ENCODE data around the gene VSIG1. TPM values are rescaled to one million over a fixed set of nuclear protein-coding genes. Genes with fewer than 3 reads are reported as not detected.

The VSIG1 gene
- polyA plus RNA-seq, 1 donor from 2014 or later, result not detected

- Histone ChIP-seq H3K27ac (ENCODE audit: low read length) (no peak overlapping the region), H4K20me1 (ENCODE audit: insufficient read depth) (no peaks in the 10 kb centered on the region), H3K36me3 (ENCODE audit: insufficient read depth, low read length) (no peaks in the 10 kb centered on the region), H3K9ac (ENCODE audit: low read length) (no peak overlapping the region), H3K4me3 (ENCODE audit: low read length) (no peak overlapping the region), H3F3A (ENCODE audit: insufficient read depth, low read length, poor library complexity, severe bottlenecking) (no peaks in the 10 kb centered on the region), H3K79me2 (replicated peaks; ENCODE audit: insufficient read depth, low read length) (no peaks in the 10 kb centered on the region), H3K4me2 (ENCODE audit: low read length) (no peak overlapping the region), H2AFZ (ENCODE audit: low read depth, low read length) (no peak overlapping the region), H3K9me2 (ENCODE audit: insufficient read depth, low read length) (no peaks in the 10 kb centered on the region), H3K27me3 (ENCODE audit: insufficient read depth, low read depth, low read length) (no peaks in the 10 kb centered on the region), H3K9me3 (ENCODE audit: low read length) (no peaks in the 10 kb centered on the region)
- TF ChIP-seq, protein P1, sequence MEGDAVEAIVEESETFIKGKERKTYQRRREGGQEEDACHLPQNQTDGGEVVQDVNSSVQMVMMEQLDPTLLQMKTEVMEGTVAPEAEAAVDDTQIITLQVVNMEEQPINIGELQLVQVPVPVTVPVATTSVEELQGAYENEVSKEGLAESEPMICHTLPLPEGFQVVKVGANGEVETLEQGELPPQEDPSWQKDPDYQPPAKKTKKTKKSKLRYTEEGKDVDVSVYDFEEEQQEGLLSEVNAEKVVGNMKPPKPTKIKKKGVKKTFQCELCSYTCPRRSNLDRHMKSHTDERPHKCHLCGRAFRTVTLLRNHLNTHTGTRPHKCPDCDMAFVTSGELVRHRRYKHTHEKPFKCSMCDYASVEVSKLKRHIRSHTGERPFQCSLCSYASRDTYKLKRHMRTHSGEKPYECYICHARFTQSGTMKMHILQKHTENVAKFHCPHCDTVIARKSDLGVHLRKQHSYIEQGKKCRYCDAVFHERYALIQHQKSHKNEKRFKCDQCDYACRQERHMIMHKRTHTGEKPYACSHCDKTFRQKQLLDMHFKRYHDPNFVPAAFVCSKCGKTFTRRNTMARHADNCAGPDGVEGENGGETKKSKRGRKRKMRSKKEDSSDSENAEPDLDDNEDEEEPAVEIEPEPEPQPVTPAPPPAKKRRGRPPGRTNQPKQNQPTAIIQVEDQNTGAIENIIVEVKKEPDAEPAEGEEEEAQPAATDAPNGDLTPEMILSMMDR (IDR thresholded peaks at IDR 0.05; ENCODE audit: poor library complexity, severe bottlenecking), result no peak
- no peak for TF ChIP-seq SMC3 (conservative IDR thresholded peaks at IDR 0.05; ENCODE audit: poor library complexity)
- no peak for TF ChIP-seq RAD21 (conservative IDR thresholded peaks at IDR 0.05)
- no peak for TF ChIP-seq MXI1 (conservative IDR thresholded peaks at IDR 0.05; ENCODE audit: poor library complexity, severe bottlenecking)
- no peak for TF ChIP-seq POLR2AphosphoS5 (IDR thresholded peaks at IDR 0.05)
- TF ChIP-seq EZH2 (IDR thresholded peaks at IDR 0.05; ENCODE audit: borderline replicate concordance, insufficient read depth, low read length, poor library complexity, severe bottlenecking), result no peak
- TF ChIP-seq EP300 (conservative IDR thresholded peaks at IDR 0.05; ENCODE audit: poor library complexity, severe bottlenecking), result no peak
- TF ChIP-seq TAF1 (IDR thresholded peaks at IDR 0.05; ENCODE audit: low read depth), result no peak
- TF ChIP-seq REST (IDR thresholded peaks at IDR 0.05; ENCODE audit: borderline replicate concordance), result no peak
Observed at GRCh38 chrX:108032944-108033343, 11.9 kb upstream of the VSIG1 start.

GRCh38 chrX:108033890-108034289 lies 11.0 kb upstream of the VSIG1 start:
- Histone ChIP-seq H3K4me2 (ENCODE audit: low read length) (no peak overlapping the region), H3K9me2 (ENCODE audit: insufficient read depth, low read length) (no peaks in the 10 kb centered on the region), H2AFZ (ENCODE audit: low read depth, low read length) (no peak overlapping the region), H3F3A (ENCODE audit: insufficient read depth, low read length, poor library complexity, severe bottlenecking) (no peaks in the 10 kb centered on the region), H3K4me3 (ENCODE audit: low read length) (no peak overlapping the region), H3K36me3 (ENCODE audit: insufficient read depth, low read length) (no peaks in the 10 kb centered on the region), H3K9me3 (ENCODE audit: low read length) (no peaks in the 10 kb centered on the region), H4K20me1 (ENCODE audit: insufficient read depth) (no peaks in the 10 kb centered on the region), H3K9ac (ENCODE audit: low read length) (no peak overlapping the region), H3K27ac (ENCODE audit: low read length) (no peak overlapping the region), H3K79me2 (replicated peaks; ENCODE audit: insufficient read depth, low read length) (no peaks in the 10 kb centered on the region), H3K27me3 (ENCODE audit: insufficient read depth, low read depth, low read length) (no peaks in the 10 kb centered on the region)
- TF ChIP-seq, protein P1 (IDR thresholded peaks at IDR 0.05; ENCODE audit: poor library complexity, severe bottlenecking), result no peak
- TF ChIP-seq REST (IDR thresholded peaks at IDR 0.05; ENCODE audit: borderline replicate concordance) (no peak), TAF1 (IDR thresholded peaks at IDR 0.05; ENCODE audit: low read depth) (no peak), POLR2AphosphoS5 (IDR thresholded peaks at IDR 0.05) (no peak), SMC3 (conservative IDR thresholded peaks at IDR 0.05; ENCODE audit: poor library complexity) (no peak), EP300 (conservative IDR thresholded peaks at IDR 0.05; ENCODE audit: poor library complexity, severe bottlenecking) (no peak), RAD21 (conservative IDR thresholded peaks at IDR 0.05) (no peak), EZH2 (IDR thresholded peaks at IDR 0.05; ENCODE audit: borderline replicate concordance, insufficient read depth, low read length, poor library complexity, severe bottlenecking) (no peak), MXI1 (conservative IDR thresholded peaks at IDR 0.05; ENCODE audit: poor library complexity, severe bottlenecking) (no peak)

All from neural cell (in vitro differentiated cells).